H54 (cell line): ENCODE results near the gene MUC2.

ENCODE experiments used
- DNase-seq: peaks from one replicate; pipeline ENCODE4 v3.0.0; 2011; ENCODE audit warnings: low spot score, mixed read lengths; ENCODE audit not compliant: insufficient read length
- FAIRE-seq: peaks from 3 replicates; lab custom pipeline; 2011; peaks lifted over from hg19 to GRCh38; lab: Jason Lieb, UNC
- POLR2A ChIP-seq: IDR thresholded peaks from 2 replicates; pipeline ENCODE4 v1.6.1; 2011; ENCODE audit warnings: low read depth, mild to moderate bottlenecking, low read length

MUC2 gene

GRCh38 chr11:1032310-1032891 is 42.3 kb upstream of the MUC2 start:
- no peak for TF ChIP-seq POLR2A
- DNase-seq = no peak
- FAIRE-seq = no peak

- DNase-seq (no peak), FAIRE-seq (no peak)
- TF ChIP-seq POLR2A = no peak
These were observed 41.5 kb upstream of the MUC2 start for GRCh38 chr11:1033016-1033798.

- peak; percentile 72 for DNase-seq
- TF ChIP-seq POLR2A = no peak
- no peak for FAIRE-seq
These were observed 40.7 kb upstream of the MUC2 start for GRCh38 chr11:1034001-1034400.

- no peak for DNase-seq
- FAIRE-seq = no peak
- TF ChIP-seq POLR2A = no peak
These were observed 40.0 kb upstream of the MUC2 start for GRCh38 chr11:1034456-1035295.

- DNase-seq = no peak
- TF ChIP-seq POLR2A = no peak
- no peak for FAIRE-seq
These were observed 38.9 kb upstream of the MUC2 start for GRCh38 chr11:1035577-1036283.

GRCh38 chr11:1036303-1036923 is 38.3 kb upstream of the MUC2 start, which contains the start of gene MUC6:
TSS of gene MUC6 (minus strand) at chr11:1036718. CDS start at chr11:1036655, 63 bp downstream.
- FAIRE-seq = no peak
- no peak for DNase-seq
- TF ChIP-seq POLR2A = no peak

GRCh38 chr11:1036931-1037330 is 37.7 kb upstream of the MUC2 start:
- no peak for FAIRE-seq
- DNase-seq = no peak
- TF ChIP-seq POLR2A = no peak

- no peak for DNase-seq
- no peak for TF ChIP-seq POLR2A
- no peak for FAIRE-seq
These were observed 37.1 kb upstream of the MUC2 start for GRCh38 chr11:1037506-1038055.

- no peak for TF ChIP-seq POLR2A
- DNase-seq (no peak), FAIRE-seq (no peak)
These were observed 36.3 kb upstream of the MUC2 start for GRCh38 chr11:1038361-1038760.

GRCh38 chr11:1038921-1039320 is 35.8 kb upstream of the MUC2 start:
- FAIRE-seq (no peak), DNase-seq (no peak)
- no peak for TF ChIP-seq POLR2A

- peak; percentile 20 for FAIRE-seq
- TF ChIP-seq POLR2A = no peak
- DNase-seq = peak; percentile 94
These were observed 34.9 kb upstream of the MUC2 start for GRCh38 chr11:1039481-1040427.
